Measurements from ENCODE around the gene CGB5. TPM values are rescaled to one million over a fixed set of nuclear protein-coding genes. Genes with fewer than 3 reads are reported as not detected.
"Not testable (repeated sequence)": the region's sequence is repeated elsewhere in the genome, so short reads cannot be mapped to it uniquely, and the experiment has no call there.

Gene CGB5
- total RNA-seq, 1 donor from 2014 or later = not detected

DNA sequence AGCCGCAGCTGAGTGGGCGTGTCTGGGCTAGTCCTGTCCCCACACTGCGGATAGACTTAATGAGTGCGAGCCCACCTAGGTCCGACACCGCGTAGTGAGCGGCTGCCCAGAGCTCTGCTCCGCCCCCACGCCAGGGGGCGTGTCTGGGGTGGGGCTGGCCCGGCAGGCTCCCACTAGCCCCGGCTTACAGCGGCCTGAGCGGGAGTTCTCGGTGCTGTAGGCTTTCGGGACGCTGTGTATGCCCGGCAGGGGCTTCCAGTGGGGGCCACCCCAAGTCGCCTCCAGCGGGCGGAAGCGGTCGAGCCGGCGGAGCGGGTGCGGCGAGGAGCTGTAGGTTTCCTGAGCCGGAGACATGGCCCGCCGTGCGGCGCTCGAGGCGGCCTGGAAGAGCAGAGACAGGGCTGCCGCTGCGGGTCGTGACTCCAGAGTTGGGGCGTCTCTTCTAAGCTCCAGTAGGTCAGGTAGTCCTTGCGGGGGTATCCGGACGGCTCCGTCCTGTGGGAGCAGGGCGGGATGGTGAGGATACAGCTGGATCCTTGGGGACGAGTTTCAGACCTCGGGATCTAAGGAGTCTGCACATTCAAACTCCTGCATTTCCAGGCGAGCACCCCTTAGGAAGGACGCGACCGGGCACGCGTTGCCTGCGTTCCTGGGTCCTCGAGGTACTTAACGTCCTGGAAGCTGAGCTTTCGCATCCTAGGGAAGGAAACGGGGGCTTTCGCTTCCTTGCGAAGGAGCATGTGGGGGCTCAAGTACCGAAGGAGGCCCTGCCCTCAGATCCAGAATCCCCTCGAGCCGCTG lies 12.7 kb downstream of the CGB5 start:
- TF ChIP-seq, protein P1, sequence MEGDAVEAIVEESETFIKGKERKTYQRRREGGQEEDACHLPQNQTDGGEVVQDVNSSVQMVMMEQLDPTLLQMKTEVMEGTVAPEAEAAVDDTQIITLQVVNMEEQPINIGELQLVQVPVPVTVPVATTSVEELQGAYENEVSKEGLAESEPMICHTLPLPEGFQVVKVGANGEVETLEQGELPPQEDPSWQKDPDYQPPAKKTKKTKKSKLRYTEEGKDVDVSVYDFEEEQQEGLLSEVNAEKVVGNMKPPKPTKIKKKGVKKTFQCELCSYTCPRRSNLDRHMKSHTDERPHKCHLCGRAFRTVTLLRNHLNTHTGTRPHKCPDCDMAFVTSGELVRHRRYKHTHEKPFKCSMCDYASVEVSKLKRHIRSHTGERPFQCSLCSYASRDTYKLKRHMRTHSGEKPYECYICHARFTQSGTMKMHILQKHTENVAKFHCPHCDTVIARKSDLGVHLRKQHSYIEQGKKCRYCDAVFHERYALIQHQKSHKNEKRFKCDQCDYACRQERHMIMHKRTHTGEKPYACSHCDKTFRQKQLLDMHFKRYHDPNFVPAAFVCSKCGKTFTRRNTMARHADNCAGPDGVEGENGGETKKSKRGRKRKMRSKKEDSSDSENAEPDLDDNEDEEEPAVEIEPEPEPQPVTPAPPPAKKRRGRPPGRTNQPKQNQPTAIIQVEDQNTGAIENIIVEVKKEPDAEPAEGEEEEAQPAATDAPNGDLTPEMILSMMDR (IDR thresholded peaks at IDR 0.05; ENCODE audit: unreplicated experiment) = peak; percentile 39
- Mint-ChIP-seq H3K27ac (no peak overlapping the region), H3K36me3 (ENCODE audit: insufficient read depth) (no peaks in the 10 kb centered on the region), H3K4me1 (ENCODE audit: low read depth) (peaks cover 4% of the 10 kb centered on the region), H3K4me3 (ENCODE audit: low read depth) (peak overlapping the region; percentile 68), H3K9me3 (ENCODE audit: low read depth) (no peaks in the 10 kb centered on the region), H3K27me3 (peaks cover 67% of the 10 kb centered on the region)
- DNase-seq (ENCODE audit: low spot score, unreplicated experiment) = peak; percentile 51

DNA sequence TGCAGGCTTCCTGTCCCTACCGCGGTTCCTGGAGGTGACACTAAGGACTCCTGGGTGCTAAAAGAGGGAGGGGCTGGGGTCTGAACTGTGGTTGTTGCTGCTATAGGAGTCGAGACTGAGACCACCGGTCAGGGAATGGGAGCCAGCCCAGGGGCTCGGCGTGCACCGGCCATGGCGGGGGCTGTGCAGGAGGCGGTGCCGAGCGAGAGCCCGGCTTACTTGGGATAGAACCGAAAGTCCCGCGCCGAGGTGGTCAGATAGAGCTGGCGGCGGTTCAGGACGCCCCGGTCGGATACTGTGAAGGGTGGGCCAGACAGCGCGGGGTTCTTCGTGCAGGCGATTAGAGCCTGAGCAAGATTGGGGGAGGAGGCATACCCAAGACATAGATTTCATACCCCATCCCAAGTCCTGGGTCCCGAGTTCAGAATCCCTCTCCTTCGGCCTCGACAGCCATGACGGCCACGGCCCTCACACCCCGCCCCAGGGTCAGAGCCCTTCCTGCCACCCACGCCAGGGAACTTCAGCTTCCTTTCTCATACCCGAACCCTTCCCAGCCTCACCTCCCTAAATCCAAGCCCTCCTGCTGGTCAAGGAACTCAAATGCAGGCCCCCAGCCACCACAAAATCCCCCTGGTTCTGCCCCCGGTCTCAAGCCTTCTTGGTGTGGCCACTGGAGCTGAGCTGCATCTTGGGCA lies 13.4 kb downstream of the CGB5 start:
- peaks cover 67% of the 10 kb centered on the region for H3K27me3 Mint-ChIP-seq
- not testable (repeated sequence) for DNase-seq (ENCODE audit: low spot score, unreplicated experiment); H3K4me1 Mint-ChIP-seq (ENCODE audit: low read depth); H3K9me3 Mint-ChIP-seq (ENCODE audit: low read depth); H3K27ac Mint-ChIP-seq; H3K36me3 Mint-ChIP-seq (ENCODE audit: insufficient read depth)
- peak overlapping the region; percentile 68 for H3K4me3 Mint-ChIP-seq (ENCODE audit: low read depth)

DNA sequence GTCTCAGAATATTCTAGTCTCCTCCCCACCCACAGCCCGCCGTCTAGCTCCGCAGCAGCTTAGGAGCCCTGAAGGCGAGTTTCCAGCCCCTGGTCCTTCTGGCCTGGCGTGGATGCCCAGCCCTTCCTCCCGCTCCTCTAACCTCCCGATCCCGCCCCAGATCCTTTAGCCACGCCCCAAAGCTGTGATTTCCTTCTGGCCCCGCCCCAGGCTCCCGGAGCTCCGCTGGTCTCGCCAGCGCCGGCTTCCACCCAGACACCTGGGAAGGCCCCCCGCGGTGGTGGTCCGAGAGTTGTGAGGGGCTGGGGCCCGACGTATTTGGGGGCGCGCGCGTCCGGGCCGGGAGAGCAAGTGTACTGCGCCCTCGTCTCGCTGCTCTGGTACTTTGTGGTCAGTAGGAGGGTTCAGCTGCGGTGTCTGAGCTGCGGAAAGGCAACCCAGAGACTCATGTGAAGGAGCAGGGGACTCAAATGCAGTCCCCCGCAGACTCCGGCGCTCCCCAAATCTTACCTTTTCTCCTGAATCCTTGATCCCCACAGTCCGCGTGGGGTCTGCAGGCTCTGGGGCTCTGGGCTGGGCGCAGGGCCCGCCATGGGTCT lies 14.1 kb downstream of the CGB5 start, which contains the start of gene CGB7:
Gene CGB7, minus strand, starts transcription at position 114 of the 599 bp plus-strand sequence. CDS start 2,374 bp downstream, outside the sequence.
- TF ChIP-seq, protein P1 (IDR thresholded peaks at IDR 0.05; ENCODE audit: unreplicated experiment) = no peak
- peaks cover 4% of the 10 kb centered on the region for H3K4me1 Mint-ChIP-seq (ENCODE audit: low read depth)
- H3K27me3 Mint-ChIP-seq = peaks cover 67% of the 10 kb centered on the region
- DNase-seq (ENCODE audit: low spot score, unreplicated experiment) = peak; percentile 53
- no peaks in the 10 kb centered on the region for H3K9me3 Mint-ChIP-seq (ENCODE audit: low read depth)
- H3K27ac Mint-ChIP-seq = no peak within 1 kb of the TSS
- no peaks in the 10 kb centered on the region for H3K36me3 Mint-ChIP-seq (ENCODE audit: insufficient read depth)
- H3K4me3 Mint-ChIP-seq (ENCODE audit: low read depth) = peak within 1 kb of the TSS; percentile 68

- no peak for DNase-seq (ENCODE audit: low spot score, unreplicated experiment)
- H3K9me3 Mint-ChIP-seq (ENCODE audit: low read depth) = no peaks in the 10 kb centered on the region
- TF ChIP-seq, protein P1 (IDR thresholded peaks at IDR 0.05; ENCODE audit: unreplicated experiment) = no peak
- H3K27me3 Mint-ChIP-seq = peaks cover 72% of the 10 kb centered on the region
- no peak overlapping the region for H3K27ac Mint-ChIP-seq
- H3K4me3 Mint-ChIP-seq (ENCODE audit: low read depth) = no peak overlapping the region
- no peaks in the 10 kb centered on the region for H3K36me3 Mint-ChIP-seq (ENCODE audit: insufficient read depth)
- H3K4me1 Mint-ChIP-seq (ENCODE audit: low read depth) = peaks cover 4% of the 10 kb centered on the region
Measured at GRCh38 chr19:49058562-49058961, 14.9 kb downstream of the CGB5 start.

DNA sequence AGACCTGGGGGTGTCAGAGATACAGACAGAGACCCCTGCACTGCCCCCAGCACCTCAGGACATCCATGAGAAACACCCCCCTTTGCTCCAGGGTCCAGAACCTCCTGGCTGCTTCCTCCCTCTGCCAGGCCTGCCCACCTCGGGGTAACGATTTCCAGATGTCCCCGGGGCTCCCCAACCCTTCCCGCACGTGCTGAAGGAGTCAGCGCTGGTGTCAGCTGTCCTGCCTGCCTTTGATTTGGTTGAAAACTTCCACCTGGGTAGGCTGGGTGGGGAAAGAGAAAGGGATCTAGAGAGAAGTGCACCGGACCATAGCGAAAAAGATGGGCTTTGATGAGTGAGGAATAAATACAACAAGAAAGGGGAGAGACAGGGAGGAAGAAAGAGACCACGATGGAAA lies 15.4 kb downstream of the CGB5 start:
- Mint-ChIP-seq H3K27me3 (peaks cover 70% of the 10 kb centered on the region), H3K4me3 (ENCODE audit: low read depth) (no peak overlapping the region), H3K4me1 (ENCODE audit: low read depth) (peaks cover 4% of the 10 kb centered on the region), H3K9me3 (ENCODE audit: low read depth) (no peaks in the 10 kb centered on the region), H3K27ac (no peak overlapping the region), H3K36me3 (ENCODE audit: insufficient read depth) (no peaks in the 10 kb centered on the region)
- no peak for DNase-seq (ENCODE audit: low spot score, unreplicated experiment)
- TF ChIP-seq, protein P1 (IDR thresholded peaks at IDR 0.05; ENCODE audit: unreplicated experiment) = no peak
